ENCODE results near the gene MMD2.

MMD2 gene

DNA sequence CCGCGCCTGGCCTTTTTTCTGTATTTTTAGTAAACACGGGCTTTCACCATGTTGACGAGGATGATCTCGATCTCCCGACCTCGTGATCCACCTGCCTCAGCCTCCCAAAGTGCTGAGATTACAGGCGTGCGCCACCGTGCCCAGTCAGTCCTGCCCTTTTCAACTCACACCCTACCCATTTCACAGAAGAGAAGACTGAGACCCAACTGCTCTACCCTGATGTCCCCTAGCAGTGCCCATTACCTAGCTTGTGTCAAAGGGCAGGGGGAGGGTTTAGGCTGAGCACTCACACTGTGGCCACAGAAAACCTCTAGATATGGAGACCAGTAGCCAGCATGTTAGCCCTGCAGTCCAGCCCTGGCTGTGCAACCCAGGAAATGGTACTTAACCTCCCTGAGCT is 15.7 kb downstream of the MMD2 start:
- DNase-seq (ENCODE audit: extremely low read depth, low read depth), result no peak
- TF ChIP-seq, protein P1, sequence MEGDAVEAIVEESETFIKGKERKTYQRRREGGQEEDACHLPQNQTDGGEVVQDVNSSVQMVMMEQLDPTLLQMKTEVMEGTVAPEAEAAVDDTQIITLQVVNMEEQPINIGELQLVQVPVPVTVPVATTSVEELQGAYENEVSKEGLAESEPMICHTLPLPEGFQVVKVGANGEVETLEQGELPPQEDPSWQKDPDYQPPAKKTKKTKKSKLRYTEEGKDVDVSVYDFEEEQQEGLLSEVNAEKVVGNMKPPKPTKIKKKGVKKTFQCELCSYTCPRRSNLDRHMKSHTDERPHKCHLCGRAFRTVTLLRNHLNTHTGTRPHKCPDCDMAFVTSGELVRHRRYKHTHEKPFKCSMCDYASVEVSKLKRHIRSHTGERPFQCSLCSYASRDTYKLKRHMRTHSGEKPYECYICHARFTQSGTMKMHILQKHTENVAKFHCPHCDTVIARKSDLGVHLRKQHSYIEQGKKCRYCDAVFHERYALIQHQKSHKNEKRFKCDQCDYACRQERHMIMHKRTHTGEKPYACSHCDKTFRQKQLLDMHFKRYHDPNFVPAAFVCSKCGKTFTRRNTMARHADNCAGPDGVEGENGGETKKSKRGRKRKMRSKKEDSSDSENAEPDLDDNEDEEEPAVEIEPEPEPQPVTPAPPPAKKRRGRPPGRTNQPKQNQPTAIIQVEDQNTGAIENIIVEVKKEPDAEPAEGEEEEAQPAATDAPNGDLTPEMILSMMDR (IDR thresholded peaks at IDR 0.05; ENCODE audit: low read depth, low read length, missing control alignments), result no peak
- H3K4me3 ChIP-seq (replicated peaks; ENCODE audit: low read depth, low read length), result no peak overlapping the region

DNA sequence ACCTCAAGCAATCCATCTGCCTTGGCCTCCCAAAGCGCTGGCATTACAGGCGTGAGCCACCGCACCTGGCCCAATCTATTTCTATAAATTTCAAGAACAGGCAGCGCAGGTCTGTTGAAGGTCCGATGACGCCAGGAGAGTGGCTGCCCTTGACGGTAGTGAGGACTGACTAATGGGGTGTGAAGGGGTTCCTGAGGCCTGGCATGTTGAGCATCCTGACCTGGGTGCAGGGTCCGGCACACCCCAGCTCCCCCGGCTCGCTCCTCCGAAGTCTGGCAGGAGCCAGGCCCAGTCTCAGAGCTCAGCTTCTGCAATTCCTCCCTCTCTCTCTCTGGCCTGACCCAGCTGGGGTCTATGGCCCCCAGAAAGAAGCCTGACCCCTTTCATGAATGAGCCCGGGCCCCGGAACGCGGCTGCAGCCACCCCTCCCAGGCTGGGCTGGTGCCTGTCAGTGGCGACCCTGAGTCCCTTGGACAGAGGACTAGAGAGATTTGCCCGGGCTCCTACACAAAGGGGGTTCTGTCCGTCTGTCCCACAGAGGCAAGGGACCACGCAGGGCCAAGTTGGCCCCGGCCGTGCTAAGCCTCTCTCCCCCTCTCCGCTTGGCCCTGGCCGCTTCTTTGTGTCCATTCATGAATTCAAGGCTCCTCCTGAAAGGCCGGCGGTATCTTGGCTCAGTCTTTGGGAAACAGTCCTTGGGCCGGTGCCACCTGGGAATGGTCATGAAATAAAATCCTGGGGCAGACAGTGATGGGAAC is 18.8 kb downstream of the MMD2 start:
- H3K4me3 ChIP-seq (replicated peaks; ENCODE audit: low read depth, low read length), result no peak overlapping the region
- DNase-seq (ENCODE audit: extremely low read depth, low read depth), result no peak
- TF ChIP-seq, protein P1 (IDR thresholded peaks at IDR 0.05; ENCODE audit: low read depth, low read length, missing control alignments), result no peak

DNA sequence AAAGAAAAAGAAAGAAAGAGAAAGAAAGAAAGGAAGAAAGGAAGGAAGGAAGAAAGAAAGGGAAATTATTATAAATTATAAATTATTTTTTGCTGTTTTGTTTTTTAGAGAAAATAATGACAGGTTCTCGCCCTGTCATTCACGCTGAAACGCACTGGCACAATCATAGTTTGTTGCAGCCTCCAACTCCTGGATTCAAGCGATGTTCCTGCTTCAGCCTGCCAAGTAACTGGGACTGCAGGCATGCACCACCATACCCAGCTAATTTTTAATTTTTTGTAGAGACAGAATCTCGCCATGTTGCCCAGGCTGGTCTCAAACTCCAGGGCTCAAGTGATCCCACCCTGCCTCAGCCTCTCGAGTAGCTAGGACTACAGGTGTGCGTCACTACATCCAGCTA is 21.6 kb downstream of the MMD2 start:
- TF ChIP-seq, protein P1 (IDR thresholded peaks at IDR 0.05; ENCODE audit: low read depth, low read length, missing control alignments), result no peak
- H3K4me3 ChIP-seq (replicated peaks; ENCODE audit: low read depth, low read length), result no peak overlapping the region
- no peak for DNase-seq (ENCODE audit: extremely low read depth, low read depth)

DNA sequence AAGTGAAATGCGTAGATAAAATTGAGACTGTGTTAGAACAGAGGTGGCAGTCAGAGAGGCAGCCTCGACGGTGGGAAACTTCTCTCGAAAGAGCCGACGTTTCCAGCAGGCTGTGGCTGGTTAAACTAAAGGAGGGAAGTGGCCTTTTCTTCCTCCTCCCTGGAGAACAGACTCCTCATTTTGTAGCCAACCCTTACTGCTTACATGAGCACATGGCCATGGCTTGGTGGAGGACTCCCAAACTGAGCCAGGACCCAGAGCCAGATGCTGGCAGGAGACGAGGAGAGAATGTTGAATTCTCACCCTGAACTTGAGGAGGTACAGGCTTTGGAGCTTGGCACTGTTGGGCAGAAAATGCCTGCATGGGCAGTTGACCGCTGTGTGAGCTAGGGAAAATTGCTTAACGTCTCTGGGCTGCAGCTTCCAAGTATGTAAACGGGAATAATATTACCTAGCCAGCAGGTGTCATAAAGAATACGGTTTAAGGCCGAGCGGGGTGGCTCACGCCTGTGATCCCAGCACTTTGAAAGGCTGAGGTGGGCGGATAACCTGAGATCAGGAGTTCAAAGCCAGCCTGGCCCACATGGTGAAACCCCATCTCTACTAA is 24.5 kb downstream of the MMD2 start:
- no peak for DNase-seq (ENCODE audit: extremely low read depth, low read depth)
- H3K4me3 ChIP-seq (replicated peaks; ENCODE audit: low read depth, low read length), result no peak overlapping the region
- TF ChIP-seq, protein P1 (IDR thresholded peaks at IDR 0.05; ENCODE audit: low read depth, low read length, missing control alignments), result no peak

DNA sequence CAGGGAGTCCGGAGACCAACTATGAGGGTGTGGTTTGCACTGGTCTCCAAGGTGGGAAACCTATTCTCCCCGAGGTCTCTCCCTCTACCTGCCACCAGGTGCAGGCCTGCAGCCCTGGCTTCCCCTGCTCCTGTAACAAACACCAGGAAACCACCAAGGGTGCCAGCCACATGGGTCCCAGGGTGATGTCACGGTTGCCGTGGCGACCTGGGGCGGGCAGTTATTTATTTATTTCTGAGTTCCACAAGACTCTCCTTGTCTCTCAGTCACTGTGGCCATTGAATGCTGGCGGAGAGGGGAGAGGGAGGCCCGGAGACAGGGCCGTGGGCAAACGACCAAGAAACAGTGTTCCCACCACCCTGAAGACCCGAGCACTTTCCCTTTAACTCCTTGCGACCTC is 27.0 kb downstream of the MMD2 start:
- H3K4me3 ChIP-seq (replicated peaks; ENCODE audit: low read depth, low read length), result no peak overlapping the region
- TF ChIP-seq, protein P1 (IDR thresholded peaks at IDR 0.05; ENCODE audit: low read depth, low read length, missing control alignments), result no peak
- DNase-seq (ENCODE audit: extremely low read depth, low read depth), result no peak

DNA sequence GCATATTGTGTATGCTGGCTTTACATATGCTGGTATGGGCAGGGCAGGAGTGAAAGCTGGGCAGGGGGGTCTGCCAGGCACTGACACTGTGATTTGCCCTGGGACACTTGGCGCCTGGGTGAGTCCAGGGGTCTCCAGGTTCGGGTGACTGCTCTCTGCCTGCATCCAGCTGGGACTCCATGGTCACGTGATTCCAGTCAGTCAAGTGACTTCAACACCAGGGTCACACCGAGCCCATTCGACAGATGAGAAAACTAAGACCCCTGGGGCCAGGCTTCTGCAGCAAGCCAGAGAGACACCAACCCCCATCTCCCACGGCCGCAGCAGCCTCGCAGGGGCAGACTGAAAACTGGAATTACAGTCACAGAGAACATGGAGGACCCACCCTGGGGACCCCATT is 30.0 kb downstream of the MMD2 start:
- no peak for DNase-seq (ENCODE audit: extremely low read depth, low read depth)
- TF ChIP-seq, protein P1 (IDR thresholded peaks at IDR 0.05; ENCODE audit: low read depth, low read length, missing control alignments), result no peak

More for the DNA sequence above, 30.0 kb downstream of the MMD2 start:
- H3K4me3 ChIP-seq (replicated peaks; ENCODE audit: low read depth, low read length), result no peak overlapping the region

All from HFF-Myc (cell line).